Midbrain (tissue), 1 donor: Measurements from ENCODE around the gene CPXM2.

Experiments used
- DNase-seq: peaks from one replicate; lab custom pipeline; 2025; lab: John Stamatoyannopoulos, UW

Gene CPXM2

DNA sequence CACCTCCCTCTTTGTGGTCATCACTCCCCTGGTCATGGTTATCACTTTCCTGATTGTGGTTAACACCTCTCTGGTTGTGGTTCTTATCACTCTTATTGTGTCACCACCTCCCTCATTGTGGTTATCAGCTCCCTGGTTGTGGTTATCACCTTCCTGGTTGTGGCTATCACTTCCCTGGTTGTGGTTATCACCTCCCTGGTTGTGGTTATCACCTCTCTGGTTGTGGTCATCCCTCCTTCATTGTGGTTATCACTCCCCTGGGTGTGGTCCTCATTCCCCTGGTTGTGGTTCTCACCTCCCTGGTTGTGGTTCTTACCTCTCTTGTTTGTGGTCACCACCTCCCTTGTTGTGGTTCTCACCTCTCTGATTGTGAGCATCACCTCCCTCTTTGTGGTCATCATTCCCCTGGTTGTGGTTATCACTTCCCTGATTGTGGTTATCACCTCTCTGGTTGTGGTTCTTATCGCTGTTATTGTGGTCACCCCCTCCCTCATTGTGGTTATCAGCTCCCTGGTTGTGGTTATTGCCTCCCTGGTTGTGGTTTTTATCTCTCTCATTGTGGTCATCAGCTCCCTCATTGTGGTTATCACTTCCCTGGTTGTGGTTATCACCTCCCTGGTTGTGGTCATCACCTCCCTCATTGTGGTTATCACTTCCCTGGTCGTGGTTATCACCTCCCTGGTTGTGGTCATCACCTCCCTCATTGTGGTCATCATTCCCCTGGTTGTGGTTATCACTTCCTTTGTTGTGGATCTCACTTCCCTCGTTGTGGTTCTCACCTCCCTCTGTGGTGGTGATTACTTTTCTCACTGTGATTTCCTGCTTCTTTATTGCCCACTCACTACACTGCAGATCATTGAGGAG, 118.7 kb downstream of the CPXM2 start:
- no peak for DNase-seq

DNA sequence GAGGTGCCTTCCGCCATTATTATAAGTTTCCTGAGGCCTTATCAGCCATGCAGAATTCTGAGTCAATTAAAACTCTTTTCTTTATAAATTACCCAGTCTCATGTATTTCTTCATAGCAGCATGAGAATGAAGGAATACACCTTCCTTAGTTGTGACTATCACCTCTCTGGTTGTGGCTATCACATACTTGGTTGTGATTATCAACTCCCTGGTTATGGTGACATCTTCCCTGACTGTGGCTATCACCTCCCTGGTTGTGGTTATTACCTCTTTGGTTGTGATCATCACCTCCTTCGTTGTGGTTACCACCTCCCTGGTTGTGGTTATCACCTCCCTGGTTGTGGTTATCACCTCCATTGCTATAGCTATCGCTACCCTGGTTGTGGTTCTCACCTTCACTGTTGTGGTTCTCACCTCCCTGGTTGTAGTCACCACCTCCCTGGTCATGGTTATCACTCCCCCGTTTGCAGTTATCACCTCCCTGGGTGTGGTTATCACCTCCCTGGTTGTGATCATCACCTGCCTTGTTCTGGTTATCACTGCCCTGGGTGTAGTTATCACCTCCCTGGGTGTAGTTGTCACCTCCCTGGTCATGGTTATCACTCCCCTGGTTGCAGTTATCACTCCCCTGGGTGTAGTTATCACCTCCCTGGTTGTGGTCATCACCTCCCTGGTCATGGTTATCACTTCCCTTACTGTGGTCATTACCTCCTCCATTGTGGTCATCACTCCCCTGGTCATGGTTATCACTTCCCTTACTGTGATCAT, 119.5 kb downstream of the CPXM2 start:
- no peak for DNase-seq

DNA sequence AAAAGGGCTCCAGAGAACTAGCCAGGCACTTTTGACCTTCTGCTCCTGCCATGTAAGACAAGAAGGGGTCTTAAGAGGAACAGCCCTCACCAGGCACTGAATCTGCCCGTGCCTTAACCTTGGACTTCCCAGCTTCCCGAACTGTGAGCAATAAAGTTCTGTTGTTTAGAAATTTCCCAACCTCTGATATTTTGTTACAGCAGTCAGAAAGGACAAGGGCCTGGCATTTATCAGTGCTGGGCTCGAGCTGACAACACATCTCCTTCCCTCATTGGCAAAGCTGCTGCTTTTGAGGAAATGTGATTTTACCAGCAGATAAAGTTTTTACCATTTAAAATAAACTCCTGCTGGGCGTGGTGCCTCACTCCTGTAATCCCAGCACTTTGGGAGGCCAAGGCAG, 122.0 kb downstream of the CPXM2 start:
- no peak for DNase-seq

DNA sequence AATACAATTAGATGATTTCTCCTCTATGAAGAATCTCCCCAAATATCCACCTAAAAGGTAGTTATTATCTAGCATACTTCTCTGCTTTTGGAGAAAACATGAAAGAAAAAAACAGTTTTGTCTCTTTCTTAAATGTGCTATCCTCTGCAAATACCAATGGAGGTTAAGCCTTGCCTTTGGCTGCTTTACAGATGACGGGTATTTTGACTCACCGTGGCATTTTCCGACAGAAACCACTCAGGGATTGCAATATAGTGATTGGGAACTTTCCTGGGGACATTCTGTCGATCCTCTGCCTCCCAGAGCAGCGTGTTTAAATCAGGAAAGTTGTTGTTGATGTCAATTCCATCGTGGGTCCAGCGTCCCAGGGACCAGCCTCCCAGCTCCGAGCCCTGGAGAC, 124.8 kb downstream of the CPXM2 start:
- DNase-seq = no peak

DNA sequence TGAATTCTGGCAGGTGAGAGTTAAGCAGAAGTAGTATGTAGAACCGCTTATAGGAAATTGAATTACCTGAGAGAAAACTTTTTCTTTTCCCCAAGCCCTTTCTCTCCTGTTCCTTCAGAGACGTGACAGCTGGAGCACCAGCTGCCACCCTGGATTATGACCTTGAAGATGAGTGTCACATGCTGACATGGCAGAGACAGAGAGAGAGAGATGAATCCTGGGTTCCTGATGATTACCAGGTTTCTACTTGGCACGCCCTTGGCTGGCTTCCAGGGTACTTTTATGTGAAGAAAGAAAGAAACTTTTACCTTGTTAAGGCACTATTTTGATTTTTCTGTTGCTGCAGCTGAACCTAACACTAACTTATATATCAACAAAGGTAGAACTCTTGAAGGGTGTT, 125.6 kb downstream of the CPXM2 start:
- DNase-seq = no peak

DNA sequence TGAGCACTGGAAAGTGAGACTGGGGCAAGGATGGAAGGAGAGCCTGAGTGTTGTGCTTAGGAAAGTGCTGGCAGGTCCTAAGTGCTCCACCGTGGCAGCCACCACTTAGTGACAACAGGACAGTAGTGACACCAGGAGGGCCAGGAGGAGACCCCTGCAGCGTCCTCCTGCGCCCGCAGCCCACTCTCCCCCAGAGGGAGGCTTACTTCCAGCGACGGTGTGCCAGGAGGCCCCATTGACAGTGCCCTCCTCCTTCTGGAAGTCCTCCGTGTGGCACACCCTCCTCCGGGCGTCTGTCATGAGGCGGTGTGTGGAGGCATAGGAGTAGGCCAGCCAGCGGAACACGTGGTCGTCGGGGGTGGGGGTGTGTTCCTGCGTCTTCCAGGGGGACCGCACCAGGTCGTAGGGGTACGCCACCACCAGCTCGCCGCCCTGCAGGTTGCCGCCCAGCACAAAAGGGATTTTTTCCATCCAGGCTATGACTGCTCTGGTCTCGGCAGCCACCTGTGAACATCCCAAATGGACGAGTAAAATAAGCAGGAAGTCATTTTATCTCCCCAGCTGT, 129.9 kb downstream of the CPXM2 start:
- DNase-seq = no peak

DNA sequence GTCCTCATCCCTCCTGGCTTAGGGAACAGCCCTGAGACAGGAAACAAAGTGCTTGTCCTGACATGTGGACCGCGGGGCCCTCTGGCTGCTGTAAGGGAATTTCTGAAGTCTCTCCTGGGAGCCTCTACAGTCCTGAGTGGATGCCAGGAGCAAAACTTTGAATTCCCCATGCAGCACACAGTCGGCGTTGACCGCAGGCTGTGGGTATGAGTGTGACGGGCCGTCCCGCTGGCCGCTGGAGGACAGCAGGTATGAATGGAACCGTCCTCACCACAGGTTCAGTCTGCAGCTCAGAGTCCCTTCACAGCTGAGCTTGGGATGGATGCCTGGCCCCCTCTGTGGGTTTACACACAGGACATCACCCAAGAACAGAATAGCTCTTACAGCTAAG, 130.6 kb downstream of the CPXM2 start:
- no peak for DNase-seq

DNA sequence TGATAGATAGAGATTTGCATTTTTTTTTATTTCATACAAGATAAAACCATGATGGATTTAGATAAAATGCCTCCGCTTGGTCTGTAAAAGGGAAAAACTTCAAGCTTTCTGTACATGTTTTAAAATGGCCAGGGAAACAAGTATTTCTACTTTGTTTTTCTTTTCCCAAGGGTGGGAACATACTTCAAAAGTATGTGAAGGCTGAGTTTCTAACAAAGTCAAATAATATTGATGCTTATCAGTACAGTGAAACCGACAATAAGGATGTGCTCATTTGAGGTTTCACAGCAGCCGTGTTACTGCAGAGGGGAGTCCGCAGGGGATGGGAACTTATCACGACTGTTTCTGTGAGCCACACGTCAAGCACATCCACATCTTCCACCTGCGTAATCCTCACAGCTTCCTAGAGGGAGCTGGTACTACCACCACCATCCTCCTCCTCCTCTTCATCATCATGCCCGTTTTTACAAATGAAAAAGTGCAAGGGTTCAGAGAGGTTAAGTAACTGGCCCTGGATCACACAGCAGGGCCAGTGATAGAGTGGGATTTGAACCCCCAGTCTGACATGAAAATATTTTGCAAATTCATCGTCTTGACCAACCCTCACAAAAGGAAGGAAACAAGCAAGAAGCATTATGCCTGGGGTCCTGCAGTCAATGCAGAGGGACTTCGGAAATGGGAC, 131.1 kb downstream of the CPXM2 start:
- DNase-seq = no peak

DNA sequence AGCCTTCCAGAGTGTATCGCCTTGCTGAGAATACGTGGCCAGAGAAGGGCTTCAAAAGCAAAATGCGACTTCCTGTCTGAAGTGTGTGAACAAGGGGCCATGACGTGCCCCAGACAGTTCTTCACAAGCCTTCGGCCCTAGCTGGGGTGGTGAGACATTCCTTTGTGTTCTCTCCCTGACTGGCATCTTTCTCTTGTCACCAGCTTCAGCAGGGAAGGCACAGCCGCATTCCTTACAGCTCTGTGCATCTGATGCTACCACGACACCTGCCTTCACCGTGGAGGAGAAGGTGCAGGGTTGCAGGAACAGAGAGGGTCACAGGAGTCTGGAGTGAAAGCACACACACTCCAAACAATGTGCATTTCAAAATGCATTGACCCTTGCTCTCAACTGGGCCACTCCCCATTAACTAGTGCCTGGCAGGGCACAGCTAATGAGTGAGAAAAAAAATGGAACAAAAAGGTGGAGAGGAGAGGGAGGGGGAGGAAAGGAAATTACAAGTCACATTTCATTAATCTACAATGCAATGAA, 132.0 kb downstream of the CPXM2 start:
- DNase-seq = no peak

DNA sequence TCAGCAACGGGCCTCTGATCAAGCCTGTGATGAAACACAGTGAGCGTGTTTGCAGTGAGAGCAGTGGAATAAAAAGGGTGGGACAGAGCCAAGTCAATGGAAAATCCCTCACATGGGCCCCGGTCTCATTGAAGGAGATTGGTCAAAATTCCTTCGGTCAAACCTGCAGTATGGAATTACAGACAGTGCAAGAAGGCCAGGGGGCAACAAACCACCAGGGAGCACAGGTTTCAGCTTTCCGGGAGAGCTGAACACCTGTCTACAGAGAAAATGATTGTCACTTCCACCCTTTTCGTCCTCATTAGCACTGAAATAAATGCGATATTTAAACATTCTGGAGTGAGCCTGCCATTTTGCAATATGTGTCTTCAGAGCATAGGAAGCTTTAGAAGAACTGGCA, 132.6 kb downstream of the CPXM2 start:
- no peak for DNase-seq

DNA sequence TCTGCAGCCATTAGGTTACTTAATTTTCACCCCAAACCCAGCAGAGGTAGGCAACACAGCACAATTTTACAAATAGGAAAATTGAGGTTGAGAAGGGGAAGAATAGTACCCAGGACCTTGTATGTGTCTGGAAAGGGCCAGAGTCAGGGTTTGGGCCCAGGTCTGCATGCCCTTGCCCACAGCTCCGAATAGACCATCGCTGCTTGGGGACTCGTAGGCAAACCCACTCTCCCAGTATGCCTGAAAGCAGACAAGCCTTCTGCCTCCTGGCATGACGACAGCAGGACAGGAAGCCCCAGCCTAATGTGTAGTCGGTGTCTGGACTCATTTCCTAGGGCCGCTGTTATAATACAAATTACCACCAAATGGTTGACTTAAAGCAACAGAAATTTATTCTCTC, 133.8 kb downstream of the CPXM2 start:
- no peak for DNase-seq

DNA sequence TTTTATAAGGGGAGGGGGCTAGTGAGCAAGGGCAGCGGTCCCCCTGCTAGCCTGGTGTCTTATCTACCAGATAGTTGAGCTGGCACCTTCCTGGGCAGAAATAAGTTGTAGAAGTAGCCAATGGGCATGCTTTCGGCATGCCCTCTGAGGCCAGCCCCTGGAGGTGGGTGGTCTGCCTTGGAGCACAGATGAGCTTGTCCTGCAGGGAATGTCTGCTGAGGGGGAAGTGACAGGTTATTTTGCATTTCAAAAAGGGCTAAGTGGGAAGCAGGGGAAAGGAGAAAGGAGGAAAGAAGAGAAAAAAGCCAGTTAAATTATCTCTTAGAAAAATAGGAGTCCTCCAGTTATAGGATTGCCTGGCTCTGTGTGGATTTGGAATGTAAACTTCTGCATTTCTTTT, 136.5 kb downstream of the CPXM2 start:
- no peak for DNase-seq

DNA sequence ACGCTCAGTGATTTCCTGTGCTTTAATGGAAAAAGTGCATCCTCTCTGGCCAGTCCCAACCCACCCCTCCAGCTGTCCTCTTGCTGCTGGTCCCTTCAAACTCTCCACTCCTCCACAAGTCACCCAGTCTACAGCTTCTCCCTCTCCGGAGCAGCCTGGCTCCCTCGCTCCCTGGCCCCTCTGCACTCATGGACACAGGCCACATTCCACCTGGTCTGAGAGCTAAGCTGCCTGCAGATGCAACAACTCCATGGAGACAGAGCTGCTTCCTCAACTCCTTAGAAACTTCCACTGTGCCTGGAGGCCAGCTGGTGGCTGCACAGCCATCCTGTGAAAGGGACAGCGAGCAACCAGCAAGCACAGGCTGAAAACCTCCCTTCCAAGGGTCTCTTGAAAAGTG, 137.5 kb downstream of the CPXM2 start:
- DNase-seq = no peak

DNA sequence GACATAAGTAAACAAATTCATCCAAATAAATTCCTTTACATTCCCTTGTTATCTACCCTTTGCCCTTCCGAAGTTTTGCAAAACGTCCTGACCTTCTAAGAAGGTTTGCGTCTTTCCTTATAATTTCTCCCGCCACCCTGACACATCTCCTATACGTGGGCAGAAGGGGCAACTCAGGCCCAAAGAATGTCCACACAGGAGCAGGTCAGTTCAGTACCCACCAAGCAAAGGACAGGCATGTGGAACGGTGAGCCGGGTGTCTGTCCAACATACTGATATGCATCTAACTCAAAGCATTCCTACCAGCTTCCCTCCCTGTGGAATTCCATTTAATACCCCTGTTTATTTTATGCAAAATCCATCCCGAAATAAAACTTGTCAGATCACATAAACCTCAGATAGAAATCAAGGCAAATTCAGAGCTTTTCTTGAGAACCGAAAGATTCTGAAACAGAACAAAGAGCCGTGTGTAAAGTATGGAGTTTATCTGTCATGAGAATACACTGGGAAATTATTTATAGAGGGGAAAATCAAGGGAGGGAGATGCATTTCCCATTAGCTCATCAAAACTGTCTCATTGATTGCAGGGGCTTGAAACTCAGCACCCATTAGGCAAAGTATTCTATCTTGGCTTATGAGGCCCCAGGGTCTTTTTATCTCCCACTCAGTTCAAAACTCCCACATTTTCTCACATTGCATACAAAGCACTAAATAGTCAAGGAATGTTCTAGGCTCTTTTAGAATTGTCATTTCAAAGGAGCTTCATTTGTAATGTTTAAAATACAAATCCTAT, 140.1 kb downstream of the CPXM2 start:
- no peak for DNase-seq

DNA sequence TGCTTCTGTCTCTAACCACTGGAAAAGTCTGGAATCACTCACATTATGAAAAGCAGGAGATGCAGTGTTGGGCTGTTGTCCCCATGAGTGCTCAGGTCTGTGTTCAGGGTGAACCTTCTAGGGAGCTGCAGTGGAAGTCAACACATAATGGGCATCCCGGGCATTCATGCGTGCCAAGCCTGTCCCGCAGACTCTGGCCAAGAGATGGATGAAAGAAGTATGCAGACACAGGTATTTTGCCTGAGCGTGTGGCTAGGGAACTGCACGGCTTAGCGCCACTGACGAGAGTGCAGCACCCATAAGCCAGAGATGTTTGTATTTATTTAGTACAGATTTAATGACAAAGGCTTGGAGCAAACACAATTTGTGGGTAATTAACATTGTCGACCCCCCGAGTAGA, 140.7 kb downstream of the CPXM2 start:
- DNase-seq = no peak

DNA sequence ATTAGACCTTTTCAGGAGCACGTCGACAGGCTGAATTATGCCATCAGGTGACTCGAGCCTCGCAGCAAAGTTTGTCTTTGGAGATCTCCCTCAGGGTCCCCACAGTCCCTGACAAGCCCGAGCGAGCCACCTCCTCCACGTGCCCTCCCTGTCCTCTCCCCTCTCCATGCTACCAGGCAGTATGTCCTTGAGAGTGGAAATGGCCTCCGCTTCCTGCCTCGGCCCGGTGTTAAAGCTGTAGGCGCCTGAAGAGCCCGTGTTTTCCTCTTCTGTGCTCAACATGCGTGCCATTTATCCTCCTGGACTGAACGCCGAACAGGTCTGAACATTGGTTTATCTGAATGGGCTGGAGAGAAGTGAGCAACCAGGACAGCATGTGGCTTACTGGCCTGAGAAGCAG, 142.9 kb downstream of the CPXM2 start:
- DNase-seq = no peak

DNA sequence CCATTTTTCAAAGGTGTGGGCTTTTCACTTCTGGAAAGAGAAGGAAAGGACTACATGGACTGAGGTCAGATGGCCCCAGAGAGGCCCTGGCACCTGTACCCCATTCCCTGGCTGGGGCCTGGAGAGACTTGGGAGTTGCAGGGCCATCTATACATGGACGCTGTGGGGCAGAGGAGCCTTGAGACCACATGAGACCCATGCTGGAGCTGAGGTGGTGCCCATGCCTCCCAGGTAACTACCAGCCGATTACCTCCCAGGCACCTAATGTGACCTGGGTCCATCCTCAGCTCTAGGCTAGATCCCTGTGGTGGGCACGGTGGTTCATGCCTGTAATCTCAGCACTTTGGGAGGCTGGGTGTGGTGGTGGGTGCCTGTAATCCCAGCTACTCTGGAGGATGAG, 144.2 kb downstream of the CPXM2 start:
- no peak for DNase-seq

DNA sequence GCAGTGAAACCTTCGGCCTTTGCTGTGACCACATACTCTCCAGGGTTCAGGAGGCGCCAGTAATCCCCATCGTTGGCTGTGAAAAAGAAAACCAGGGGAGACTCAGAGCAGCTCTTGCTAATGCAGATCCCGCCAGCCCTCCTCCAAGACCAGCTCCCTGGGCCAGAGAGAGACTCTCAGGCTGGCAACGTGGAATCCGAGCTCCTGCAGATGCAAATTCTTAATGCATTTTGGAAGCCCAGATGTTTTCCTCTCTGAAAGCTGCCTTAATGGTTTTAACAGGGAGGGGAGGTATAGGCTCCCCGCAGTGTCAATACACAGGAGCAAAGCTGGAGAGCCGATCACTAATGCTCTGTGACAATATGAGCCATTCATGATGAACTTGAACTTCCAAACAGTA, 144.7 kb downstream of the CPXM2 start:
- DNase-seq = no peak

DNA sequence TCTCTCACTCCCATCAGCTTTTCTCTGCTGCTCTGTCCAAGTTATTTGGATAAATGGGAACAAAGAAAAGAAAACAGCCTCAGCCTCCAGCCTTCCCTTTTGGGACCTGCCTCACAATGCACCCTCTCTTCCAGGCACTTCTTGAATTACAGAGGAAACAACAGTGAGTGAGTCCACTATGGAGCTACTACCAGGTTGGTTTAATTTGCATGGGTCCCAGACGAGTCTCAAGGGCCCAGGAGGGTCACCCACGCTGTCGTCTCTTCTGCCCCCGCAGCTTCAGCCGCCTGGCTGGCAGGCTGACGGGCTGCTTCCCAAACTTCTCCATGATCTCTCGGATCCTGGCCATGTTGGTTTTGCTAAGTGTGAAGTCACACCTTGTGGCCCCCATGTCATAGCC, 145.1 kb downstream of the CPXM2 start:
- no peak for DNase-seq

DNA sequence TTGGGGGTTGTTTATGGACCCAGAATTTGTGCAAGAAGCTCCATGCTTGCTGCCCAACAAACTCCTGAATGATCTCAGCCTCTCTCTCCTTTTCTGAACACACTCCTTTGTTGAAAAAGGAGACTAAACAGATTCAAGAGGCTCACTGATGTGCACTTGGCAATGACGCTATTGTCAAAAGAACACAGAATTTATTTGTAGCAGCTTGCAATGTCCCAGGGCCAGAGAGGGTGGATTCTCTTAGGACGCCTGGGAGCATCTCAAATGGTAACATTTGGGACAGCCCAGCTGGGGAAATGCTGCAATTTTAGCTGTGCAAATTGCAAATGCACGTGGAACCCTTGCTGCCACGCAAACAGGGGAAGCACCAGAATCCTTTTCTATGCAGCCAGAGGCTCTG, 145.5 kb downstream of the CPXM2 start:
- no peak for DNase-seq

DNA sequence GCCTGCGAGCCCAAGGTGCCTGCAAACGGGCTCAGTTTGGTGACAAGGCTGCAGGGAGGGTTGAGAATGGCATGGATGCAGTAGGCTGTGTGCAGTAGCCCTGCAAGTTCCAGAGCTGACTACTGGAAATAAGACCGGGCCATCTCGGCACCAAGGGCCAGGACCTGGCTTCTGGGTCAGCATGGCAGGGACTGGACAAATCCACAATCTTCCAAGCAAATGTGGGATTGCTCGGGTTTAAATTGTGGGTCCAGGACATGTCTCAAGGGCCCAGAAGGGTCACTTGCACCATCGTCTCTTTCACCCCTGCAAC, 147.4 kb downstream of the CPXM2 start:
- DNase-seq = no peak
